Neuronal stem cell (in vitro differentiated cells): ENCODE measurements around the gene MFRP.
A peak's percentile ranks its signal among the peaks of the same experiment; 100 is the strongest.

Experiments
- DNase-seq: peaks from one replicate; pipeline ENCODE4 v3.0.0-alpha.2; 2013; ENCODE audit warnings: low spot score
- H2AFZ ChIP-seq: one replicate; pipeline ENCODE4 v1.6.1; 2013; ENCODE audit warnings: mild to moderate bottlenecking, low read length, inconsistent platforms
- H2AK5ac ChIP-seq: 2 replicates; pipeline ENCODE4 v1.6.1; 2013; ENCODE audit warnings: low read depth, mild to moderate bottlenecking, inconsistent platforms, low read length, moderate library complexity, mixed read lengths
- H2BK120ac ChIP-seq: 2 replicates; pipeline ENCODE4 v1.6.1; 2013; ENCODE audit warnings: low read depth, mild to moderate bottlenecking, inconsistent platforms, low read length, moderate library complexity, mixed read lengths
- H2BK12ac ChIP-seq: one replicate; pipeline ENCODE4 v1.6.1; 2013; ENCODE audit warnings: low read length, inconsistent platforms
- H2BK15ac ChIP-seq: 2 replicates; pipeline ENCODE4 v1.6.1; 2013; ENCODE audit warnings: mild to moderate bottlenecking, low read length, inconsistent platforms, mixed read lengths
- H2BK5ac ChIP-seq: one replicate; pipeline ENCODE4 v1.6.1; 2013; ENCODE audit warnings: inconsistent platforms, mild to moderate bottlenecking, low read length, moderate library complexity
- H3K14ac ChIP-seq: one replicate; pipeline ENCODE4 v1.6.1; 2013; ENCODE audit warnings: low read length, inconsistent platforms
- H3K18ac ChIP-seq: 2 replicates; pipeline ENCODE4 v1.6.1; 2013; ENCODE audit warnings: low read length, inconsistent platforms
- H3K23ac ChIP-seq: 2 replicates; pipeline ENCODE4 v1.6.1; 2013; ENCODE audit warnings: low read depth, mild to moderate bottlenecking, mixed read lengths, low read length, inconsistent platforms; ENCODE audit not compliant: poor library complexity
- H3K27ac ChIP-seq: replicated peaks from 3 replicates; pipeline ENCODE4 v1.5.1; 2013; ENCODE audit warnings: low read length, inconsistent platforms
- H3K27me3 ChIP-seq, 3 experiments: 2 replicates each; pipeline ENCODE4 v1.6.1; 2013; ENCODE audit warnings: low read length in 3 of 3, mild to moderate bottlenecking in 2 of 3, inconsistent platforms in 1 of 3, low read depth in 1 of 3, mixed read lengths in 1 of 3, moderate library complexity in 1 of 3; ENCODE audit not compliant: control insufficient read depth in 3 of 3, insufficient read depth in 3 of 3
- H3K36me3 ChIP-seq, 2 donors: replicated peaks in 1 of 2; 2 replicates each; pipeline ENCODE4 v1.6.1; 2013; ENCODE audit warnings: low read length in 2 of 2; ENCODE audit not compliant: control insufficient read depth in 2 of 2, insufficient read depth in 2 of 2
- H3K4ac ChIP-seq: 2 replicates; pipeline ENCODE4 v1.6.1; 2013; ENCODE audit warnings: inconsistent platforms, mild to moderate bottlenecking, low read length, moderate library complexity
- H3K4me1 ChIP-seq, 2 donors: 1 replicate in 1 of 2; 2 replicates in 1 of 2; pipeline ENCODE4 v1.6.1; 2013; ENCODE audit warnings: low read length in 2 of 2, low read depth in 1 of 2; ENCODE audit not compliant: control insufficient read depth in 2 of 2, insufficient read depth in 1 of 2
- H3K4me2 ChIP-seq: one replicate; pipeline ENCODE4 v1.6.1; 2013; ENCODE audit warnings: mild to moderate bottlenecking, low read length, inconsistent platforms; ENCODE audit not compliant: insufficient read depth, poor library complexity, severe bottlenecking
- H3K4me3 ChIP-seq, 2 donors: 2 replicates each; pipeline ENCODE4 v1.5.1; 2013; ENCODE audit warnings: low read length in 2 of 2, mild to moderate bottlenecking in 2 of 2, inconsistent platforms in 1 of 2, moderate library complexity in 1 of 2
- H3K79me1 ChIP-seq: one replicate; pipeline ENCODE4 v1.6.1; 2013; ENCODE audit warnings: low read depth, mild to moderate bottlenecking, inconsistent platforms, low read length, moderate library complexity
- H3K9ac ChIP-seq: one replicate; pipeline ENCODE4 v1.6.1; 2013; ENCODE audit warnings: mild to moderate bottlenecking, low read depth, low read length, inconsistent platforms; ENCODE audit not compliant: poor library complexity
- H3K9me3 ChIP-seq, 2 donors: replicated peaks in 1 of 2; 2 replicates each; pipeline versions ENCODE3 to v1.6.1; 2013; ENCODE audit warnings: low read length in 2 of 2, mild to moderate bottlenecking in 2 of 2, inconsistent platforms in 1 of 2, low read depth in 1 of 2, mixed read lengths in 1 of 2, moderate library complexity in 1 of 2; ENCODE audit not compliant: control insufficient read depth in 2 of 2, insufficient read depth in 1 of 2
- H4K8ac ChIP-seq: one replicate; pipeline ENCODE4 v1.6.1; 2013; ENCODE audit warnings: low read depth, mild to moderate bottlenecking, inconsistent platforms, low read length, moderate library complexity
- H4K91ac ChIP-seq: one replicate; pipeline ENCODE4 v1.6.1; 2013; ENCODE audit warnings: low read length, low read depth, mild to moderate bottlenecking, inconsistent platforms; ENCODE audit not compliant: poor library complexity
- WGBS, 2 donors: extraction: QIAGEN DNeasy Blood & Tissue Kit; methylation state at CpG; one replicate each; pipeline ENCODE4 v1.1.7; 2013; ENCODE audit warnings: missing lambda C conversion rate in 2 of 2, mixed read lengths in 1 of 2; ENCODE audit not compliant: insufficient read length in 2 of 2, insufficient replicate concordance in 1 of 2; ENCODE audit errors: extremely low coverage in 2 of 2; 5-methylcytosine and 5-hydroxymethylcytosine counted together

Gene MFRP

GRCh38 chr11:119307974-119308373 is 38.5 kb downstream of the MFRP start:
- no peak overlapping the region for H3K4ac ChIP-seq
- no peaks in the 10 kb centered on the region for H3K27me3 ChIP-seq
- H2BK15ac ChIP-seq, result no peak overlapping the region
- H2BK5ac ChIP-seq, result no peak overlapping the region
- no peak overlapping the region for H2BK12ac ChIP-seq
- H3K9ac ChIP-seq, result peak overlapping the region; percentile 56
- peaks cover 2 to 8% of the 10 kb centered on the region in 2 donors for H3K4me1 ChIP-seq
- H3K36me3 ChIP-seq, result peaks cover 41 to 60% of the 10 kb centered on the region in 2 donors
- H2BK120ac ChIP-seq, result no peak overlapping the region
- no peak overlapping the region for H3K18ac ChIP-seq
- no peak overlapping the region for H3K27ac ChIP-seq
- H3K14ac ChIP-seq, result no peak overlapping the region
- H2AK5ac ChIP-seq, result no peak overlapping the region
- no peaks in the 10 kb centered on the region for H3K79me1 ChIP-seq
- H3K23ac ChIP-seq, result no peak overlapping the region
- H2AFZ ChIP-seq, result no peak overlapping the region
- DNase-seq, result no peak
- no peak overlapping the region for H4K91ac ChIP-seq
- no peak overlapping the region for H3K4me3 ChIP-seq
- H3K9me3 ChIP-seq, result no peaks in the 10 kb centered on the region
- WGBS, 2 donors, result no CpG with 5 or more reads among the region's 5 CpGs
- H3K4me2 ChIP-seq, result no peak overlapping the region
- no peak overlapping the region for H4K8ac ChIP-seq

- Histone ChIP-seq H3K27ac (peak overlapping the region; percentile 4), H3K9me3 (no peaks in the 10 kb centered on the region), H3K4me3 (no peak overlapping the region), H2BK15ac (no peak overlapping the region), H2BK5ac (no peak overlapping the region), H4K91ac (no peak overlapping the region), H3K18ac (no peak overlapping the region), H3K4ac (no peak overlapping the region), H3K27me3 (no peaks in the 10 kb centered on the region), H3K23ac (no peak overlapping the region), H3K14ac (no peak overlapping the region), H2BK120ac (no peak overlapping the region), H3K4me2 (no peak overlapping the region), H3K9ac (no peak overlapping the region), H2AFZ (no peak overlapping the region), H2BK12ac (no peak overlapping the region), H3K79me1 (no peaks in the 10 kb centered on the region), H3K4me1 (peaks cover 2 to 8% of the 10 kb centered on the region in 2 donors), H2AK5ac (no peak overlapping the region), H4K8ac (no peak overlapping the region), H3K36me3 (peaks cover 35 to 67% of the 10 kb centered on the region in 2 donors)
- WGBS, 2 donors, result no CpG with 5 or more reads among the region's 1 CpG
- DNase-seq, result no peak
Measured at GRCh38 chr11:119307219-119307618, 39.3 kb downstream of the MFRP start.

- Histone ChIP-seq H3K27ac (peak overlapping the region; percentile 25), H3K9me3 (no peaks in the 10 kb centered on the region), H2AK5ac (no peak overlapping the region), H3K36me3 (peaks cover 30 to 75% of the 10 kb centered on the region in 2 donors), H2BK12ac (no peak overlapping the region), H3K4me3 (peak overlapping the region in 1 of 2 donors; percentile 56), H3K14ac (no peak overlapping the region), H4K8ac (no peak overlapping the region), H3K4me1 (peaks cover 2 to 8% of the 10 kb centered on the region in 2 donors), H2BK5ac (no peak overlapping the region), H2BK120ac (no peak overlapping the region), H3K27me3 (no peaks in the 10 kb centered on the region), H3K4me2 (no peak overlapping the region), H3K18ac (no peak overlapping the region), H3K23ac (no peak overlapping the region), H2BK15ac (no peak overlapping the region), H2AFZ (no peak overlapping the region), H3K9ac (no peak overlapping the region), H3K79me1 (no peaks in the 10 kb centered on the region), H4K91ac (no peak overlapping the region), H3K4ac (no peak overlapping the region)
- DNase-seq, result no peak
- WGBS, 2 donors, result no CpG with 5 or more reads among the region's 5 CpGs
Measured at GRCh38 chr11:119306373-119306890, 40.1 kb downstream of the MFRP start.

DNA sequence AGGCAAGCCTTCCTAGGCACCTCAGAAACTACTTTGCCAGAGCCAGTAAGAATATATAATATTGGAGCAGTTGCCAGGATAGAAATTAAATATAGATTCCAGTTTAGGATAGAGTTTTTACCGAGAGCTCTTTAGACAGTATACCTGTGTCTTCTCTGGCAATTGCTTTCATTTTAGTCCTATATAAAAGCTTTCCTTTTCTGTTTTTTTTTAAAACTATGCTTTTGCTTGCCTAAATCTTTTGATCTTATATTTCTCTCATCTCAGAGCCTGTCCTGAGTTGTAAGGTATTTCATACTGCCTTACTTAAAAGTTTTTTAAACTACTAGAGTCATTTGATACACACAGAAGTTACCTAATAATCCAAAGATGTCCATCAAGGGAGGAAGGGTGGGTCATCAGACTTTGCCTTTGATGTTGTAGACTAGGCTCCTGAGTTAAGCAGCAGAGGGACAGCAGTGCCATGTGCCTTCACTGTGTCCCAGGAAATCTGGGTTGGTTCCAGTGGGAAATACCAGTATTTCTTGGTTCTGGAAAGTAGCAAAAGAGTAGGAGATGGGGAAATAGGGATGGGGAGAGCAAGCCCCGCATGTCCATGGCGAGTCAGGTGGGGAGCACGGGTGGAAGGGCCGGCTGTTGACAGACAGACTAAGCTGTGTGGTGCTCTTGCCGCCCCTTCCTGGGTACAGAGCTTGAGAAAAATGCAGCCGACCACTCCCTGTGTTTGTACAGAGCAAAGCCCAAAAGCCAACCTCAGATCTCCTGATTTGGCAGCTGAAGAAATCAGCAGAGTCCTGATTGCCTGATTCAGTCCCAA is 40.7 kb downstream of the MFRP start:
- peaks cover 2 to 8% of the 10 kb centered on the region in 2 donors for H3K4me1 ChIP-seq
- H4K91ac ChIP-seq, result no peak overlapping the region
- H3K36me3 ChIP-seq, result peaks cover 23 to 82% of the 10 kb centered on the region in 2 donors
- H3K4me2 ChIP-seq, result no peak overlapping the region
- WGBS, 2 donors, result no CpG with 5 or more reads among the region's 7 CpGs
- no peak overlapping the region for H3K18ac ChIP-seq
- no peak overlapping the region for H2BK15ac ChIP-seq
- H2BK12ac ChIP-seq, result no peak overlapping the region
- H3K27ac ChIP-seq, result no peak overlapping the region
- no peak overlapping the region for H3K14ac ChIP-seq
- H3K23ac ChIP-seq, result no peak overlapping the region
- no peak overlapping the region for H2BK120ac ChIP-seq
- DNase-seq, result no peak
- H3K9ac ChIP-seq, result no peak overlapping the region
- no peak overlapping the region for H2AFZ ChIP-seq
- H3K79me1 ChIP-seq, result no peaks in the 10 kb centered on the region
- no peak overlapping the region for H2AK5ac ChIP-seq
- no peaks in the 10 kb centered on the region for H3K9me3 ChIP-seq
- no peak overlapping the region for H4K8ac ChIP-seq
- H3K4ac ChIP-seq, result no peak overlapping the region
- no peaks in the 10 kb centered on the region for H3K27me3 ChIP-seq
- H3K4me3 ChIP-seq, result no peak overlapping the region
- no peak overlapping the region for H2BK5ac ChIP-seq
